Mucosa of descending colon (tissue), 3 donors: ENCODE measurements around the gene TIMM23. TPM values are rescaled to one million over a fixed set of nuclear protein-coding genes. Genes with fewer than 3 reads are reported as not detected.

Experiments
- ATAC-seq: fragments of 200-7000 bp; cut with Tn5 transposase; one replicate; pipeline ENCODE4 v1.9.1; 2020; ENCODE audit warnings: mild to moderate bottlenecking, moderate library complexity
- DNase-seq, 3 donors: peaks; one replicate each; pipeline ENCODE4 v3.0.0-alpha.2; 2020
- H3K36me3 ChIP-seq: fragments of 200-600 bp; one replicate; pipeline ENCODE4 v1.8.0; 2021; ENCODE audit warnings: low read depth, mild to moderate bottlenecking
- H3K4me1 ChIP-seq: fragments of 200-600 bp; one replicate; pipeline ENCODE4 v1.8.0; 2021; ENCODE audit warnings: low read depth, mild to moderate bottlenecking
- H3K4me3 ChIP-seq: fragments of 200-600 bp; one replicate; pipeline ENCODE4 v1.8.0; 2021; ENCODE audit warnings: mild to moderate bottlenecking
- H3K9me3 ChIP-seq: fragments of 200-600 bp; one replicate; pipeline ENCODE4 v1.8.0; 2021; ENCODE audit warnings: mild to moderate bottlenecking
- intact Hi-C, 2 donors: fragments of 100-400 bp; cut with DNase I in 1 of 2; cut with micrococcal nuclease in 1 of 2; formaldehyde crosslinking; loops; one replicate each; pipeline versions ENCODE4 v1.11.0 to v1.11.1; 2022; cut with DNase I, micrococcal nuclease
- total RNA-seq, 3 donors: library from RNA; stranded (reverse); fragmentation: NEBNext Ultra II Directional in 2 of 3; extraction: Animal tissue kit (Norgen Biotek cat#: 25700) in 2 of 3; gene quantifications; one replicate each; pipeline versions ENCODE4 v1.2.1 to v1.2.4, GENCODE V29; 2021 to 2023
- TF ChIP-seq, protein P1 (sequence below): fragments of 200-600 bp; IDR thresholded peaks from one replicate; pipeline ENCODE4 v1.8.0; 2022; ENCODE audit warnings: antibody characterized with exemption, mild to moderate bottlenecking
- donor health status: DM: no; HTN: no; CAD: no; lungs with moderate emphysema.
- donor health status: DM: no; HTN: no; CAD: no.
- donor health status: DM: no; HTN: yes; CAD: no.

TIMM23 gene
- total RNA-seq, 3 donors from 2014 or later: 39.5 to 47.9 (median 47.6) TPM

DNA sequence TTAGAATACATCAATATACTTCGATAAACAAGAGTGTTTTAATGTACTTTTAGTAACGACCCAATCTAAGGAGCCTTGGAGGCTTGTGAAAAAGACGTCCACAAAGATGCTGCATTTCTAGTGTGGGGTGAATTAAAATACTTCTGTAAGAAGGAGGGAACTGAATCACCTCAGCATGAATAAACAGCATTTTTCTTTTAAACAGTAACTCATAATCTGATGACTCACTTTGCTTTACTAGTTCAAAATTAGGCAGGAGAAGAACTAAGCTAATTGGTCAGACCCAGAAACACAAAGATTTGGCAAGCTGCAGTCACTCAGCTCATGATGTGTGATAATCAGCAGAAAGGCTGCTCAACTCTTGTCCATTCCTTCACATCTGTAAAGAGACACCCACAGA lies 33.9 kb downstream of the TIMM23 start:
- peaks cover 9% of the 10 kb centered on the region for H3K36me3 ChIP-seq
- no peaks in the 10 kb centered on the region for H3K9me3 ChIP-seq
- DNase-seq (no peak), ATAC-seq (no peak)
- no peak overlapping the region for H3K4me3 ChIP-seq
- no peaks in the 10 kb centered on the region for H3K4me1 ChIP-seq
- intact Hi-C loops: no loop called here
- TF ChIP-seq, protein P1, sequence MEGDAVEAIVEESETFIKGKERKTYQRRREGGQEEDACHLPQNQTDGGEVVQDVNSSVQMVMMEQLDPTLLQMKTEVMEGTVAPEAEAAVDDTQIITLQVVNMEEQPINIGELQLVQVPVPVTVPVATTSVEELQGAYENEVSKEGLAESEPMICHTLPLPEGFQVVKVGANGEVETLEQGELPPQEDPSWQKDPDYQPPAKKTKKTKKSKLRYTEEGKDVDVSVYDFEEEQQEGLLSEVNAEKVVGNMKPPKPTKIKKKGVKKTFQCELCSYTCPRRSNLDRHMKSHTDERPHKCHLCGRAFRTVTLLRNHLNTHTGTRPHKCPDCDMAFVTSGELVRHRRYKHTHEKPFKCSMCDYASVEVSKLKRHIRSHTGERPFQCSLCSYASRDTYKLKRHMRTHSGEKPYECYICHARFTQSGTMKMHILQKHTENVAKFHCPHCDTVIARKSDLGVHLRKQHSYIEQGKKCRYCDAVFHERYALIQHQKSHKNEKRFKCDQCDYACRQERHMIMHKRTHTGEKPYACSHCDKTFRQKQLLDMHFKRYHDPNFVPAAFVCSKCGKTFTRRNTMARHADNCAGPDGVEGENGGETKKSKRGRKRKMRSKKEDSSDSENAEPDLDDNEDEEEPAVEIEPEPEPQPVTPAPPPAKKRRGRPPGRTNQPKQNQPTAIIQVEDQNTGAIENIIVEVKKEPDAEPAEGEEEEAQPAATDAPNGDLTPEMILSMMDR: no peak

DNA sequence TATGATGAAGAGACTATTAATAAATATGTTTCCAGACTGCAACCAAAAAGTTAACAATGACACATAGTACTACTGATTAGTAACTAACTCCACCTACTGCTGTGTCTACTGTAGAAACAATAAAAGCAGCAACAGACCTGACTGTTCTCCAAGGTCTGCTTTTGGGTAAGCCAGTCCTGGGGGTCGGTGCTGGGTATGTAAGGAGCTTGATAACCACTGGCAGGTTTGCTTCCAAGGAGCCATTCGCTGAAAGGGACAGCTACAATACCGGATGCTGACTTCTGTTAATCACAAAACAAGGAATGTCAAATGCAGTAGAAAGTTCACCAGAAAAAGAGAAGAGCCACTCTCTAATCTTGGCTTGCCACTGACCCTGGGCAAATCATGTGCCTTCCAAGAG lies 40.5 kb downstream of the TIMM23 start:
- no peaks in the 10 kb centered on the region for H3K9me3 ChIP-seq
- no peak for DNase-seq

DNA sequence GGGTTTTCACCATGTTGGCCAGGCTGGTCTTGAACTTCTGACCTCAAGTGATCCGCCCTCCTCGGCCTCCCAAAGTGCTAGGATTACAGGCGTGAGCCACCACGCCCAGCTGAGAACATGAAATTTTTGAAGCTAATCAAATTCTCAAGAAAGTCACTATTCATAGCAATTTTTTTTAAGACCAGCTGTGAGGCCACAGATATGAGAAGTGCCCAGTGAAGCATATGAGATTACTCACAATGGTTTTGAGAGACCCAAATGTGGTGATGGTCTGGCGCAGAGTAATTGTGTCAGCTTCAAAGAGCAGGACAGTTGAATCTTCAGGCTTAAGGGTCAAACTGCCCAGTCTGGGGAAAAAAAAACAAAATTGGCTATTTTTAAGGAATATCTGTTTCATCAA lies 41.9 kb downstream of the TIMM23 start:
- ATAC-seq (no peak), DNase-seq (no peak)
- peaks cover 19% of the 10 kb centered on the region for H3K36me3 ChIP-seq
- H3K4me1 ChIP-seq: peaks cover under 1% of the 10 kb centered on the region
- intact Hi-C loops: no loop called here
- H3K9me3 ChIP-seq: no peaks in the 10 kb centered on the region
- TF ChIP-seq, protein P1: no peak
- H3K4me3 ChIP-seq: no peak overlapping the region

More for the DNA sequence above, 40.5 kb downstream of the TIMM23 start:
- TF ChIP-seq, protein P1: no peak
- no peak for ATAC-seq
- intact Hi-C loops: no loop called here
- Histone ChIP-seq H3K4me1 (no peaks in the 10 kb centered on the region), H3K36me3 (peaks cover 19% of the 10 kb centered on the region), H3K4me3 (no peak overlapping the region)

DNA sequence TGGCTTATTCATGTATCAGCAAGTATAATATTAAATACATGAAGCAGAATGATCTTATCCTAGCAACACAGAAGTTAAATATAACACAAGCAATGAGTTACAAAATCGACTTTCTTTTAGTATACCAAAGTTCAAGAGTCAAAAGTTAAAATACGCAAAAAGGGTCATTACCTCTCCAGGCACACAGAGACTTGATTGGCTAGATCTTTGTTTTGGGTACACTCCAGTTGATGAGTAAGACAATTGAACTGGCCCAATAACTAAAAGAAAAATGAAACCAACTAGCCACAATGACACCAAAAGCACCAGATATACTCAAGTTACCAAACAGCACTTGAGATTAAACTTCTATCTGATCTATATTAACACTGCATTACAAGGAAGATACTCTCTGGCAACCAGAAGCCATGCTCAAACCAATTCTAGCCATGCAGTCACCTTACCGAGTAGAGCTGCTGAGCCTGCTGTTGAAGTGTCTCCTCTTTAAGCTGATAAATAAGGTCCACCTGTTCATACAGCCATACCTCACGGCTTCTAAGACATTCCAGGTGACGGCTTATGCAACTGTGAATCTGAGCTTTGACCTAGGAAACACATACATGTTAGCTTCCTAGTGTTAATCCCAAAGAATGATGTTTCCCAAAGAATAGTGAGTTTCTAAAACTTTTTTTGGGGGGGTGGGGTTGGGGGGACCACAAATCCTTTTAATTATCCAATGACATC lies 42.6 kb downstream of the TIMM23 start:
- Histone ChIP-seq H3K9me3 (no peaks in the 10 kb centered on the region), H3K36me3 (peaks cover 19% of the 10 kb centered on the region), H3K4me3 (no peak overlapping the region), H3K4me1 (peaks cover 6% of the 10 kb centered on the region)
- DNase-seq: no peak
- ATAC-seq: no peak
- intact Hi-C loops: no loop called here
- TF ChIP-seq, protein P1: no peak

DNA sequence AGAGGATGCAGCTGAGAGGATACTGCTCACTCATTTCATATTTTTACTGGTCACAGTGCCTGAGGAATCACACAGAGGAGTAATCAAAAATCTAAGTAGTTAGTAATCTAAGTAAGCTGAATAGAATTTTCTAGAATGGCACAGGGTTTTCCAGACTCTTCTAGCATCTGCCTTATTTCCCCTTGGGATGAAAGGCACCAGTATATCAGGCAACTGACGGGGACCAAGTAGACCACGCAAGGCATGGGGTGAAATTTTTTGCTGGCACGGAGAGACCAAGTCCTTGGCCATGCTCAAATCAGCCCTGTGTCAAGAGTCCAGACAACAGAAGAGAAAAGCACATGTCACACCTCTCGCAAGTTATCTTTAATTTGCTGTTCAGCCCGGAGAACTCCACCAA lies 43.9 kb downstream of the TIMM23 start:
- H3K36me3 ChIP-seq: peaks cover 10% of the 10 kb centered on the region
- H3K4me3 ChIP-seq: no peak overlapping the region
- intact Hi-C loops: no loop called here
- no peak for DNase-seq
- H3K9me3 ChIP-seq: no peaks in the 10 kb centered on the region
- H3K4me1 ChIP-seq: peaks cover 14% of the 10 kb centered on the region
- no peak for ATAC-seq
- TF ChIP-seq, protein P1: no peak

DNA sequence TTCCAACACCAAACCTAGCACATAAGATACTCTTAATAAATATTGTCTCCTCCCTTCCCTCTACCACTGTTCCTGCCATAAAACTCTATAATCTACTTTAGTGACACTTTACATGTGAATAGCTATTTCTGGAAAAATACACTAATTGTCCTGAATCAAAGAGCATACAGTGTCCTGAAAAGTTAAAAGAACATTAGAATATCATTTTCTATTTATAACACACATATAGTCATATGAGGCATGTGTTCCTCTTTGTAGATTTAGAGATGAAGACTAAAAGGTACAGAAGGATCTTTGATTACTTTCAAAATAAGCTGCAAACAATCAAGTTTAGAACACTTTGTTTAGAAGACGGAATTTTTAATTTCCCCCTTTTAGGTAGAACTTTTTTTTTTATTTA lies 44.5 kb downstream of the TIMM23 start:
- Histone ChIP-seq H3K9me3 (no peaks in the 10 kb centered on the region), H3K4me3 (no peak overlapping the region), H3K4me1 (peaks cover 17% of the 10 kb centered on the region), H3K36me3 (peaks cover 10% of the 10 kb centered on the region)
- no peak for ATAC-seq
- TF ChIP-seq, protein P1: no peak
- DNase-seq: no peak
- intact Hi-C loops: no loop called here
